Measurements from ENCODE around the gene MAP3K20. TPM values are rescaled to one million over a fixed set of nuclear protein-coding genes. Genes with fewer than 3 reads are reported as not detected.

The MAP3K20 gene
- total and polyA plus RNA-seq, 2 experiments from 2014 or later, result 7.6 to 9.6 TPM

GRCh38 chr2:173191601-173192000, 116.0 kb downstream of the MAP3K20 start:
- Histone ChIP-seq H3K79me2 (replicated peaks; ENCODE audit: insufficient read depth) (no peaks in the 10 kb centered on the region), H3K4me2 (peak overlapping the region; percentile 19; the same call in 1 of the 2 replicates), H3K9me2 (ENCODE audit: insufficient read depth) (no peaks in the 10 kb centered on the region), H2AFZ (no peak overlapping the region), H3F3A (replicated peaks; ENCODE audit: low read depth) (no peaks in the 10 kb centered on the region), H3K4me1 (ENCODE audit: insufficient read depth) (peaks cover 64% of the 10 kb centered on the region), H3K27ac (ENCODE audit: low read depth) (peak overlapping the region; percentile 83), H3K36me3 (ENCODE audit: insufficient read depth) (no peaks in the 10 kb centered on the region), H3K27me3 (ENCODE audit: insufficient read depth) (no peaks in the 10 kb centered on the region), H3K4me3 (no peak overlapping the region), H4K20me1 (replicated peaks; ENCODE audit: insufficient read depth) (no peaks in the 10 kb centered on the region)
- Mint-ChIP-seq H3K9me3 (no peaks in the 10 kb centered on the region), H3K36me3 (ENCODE audit: low read depth) (no peaks in the 10 kb centered on the region), H3K4me3 (peak overlapping the region; percentile 53), H3K27me3 (ENCODE audit: insufficient read depth, low read depth, poor library complexity) (no peaks in the 10 kb centered on the region), H3K27ac (peak overlapping the region; percentile 91), H3K4me1 (peaks cover 85% of the 10 kb centered on the region)
- TF ChIP-seq, protein P1, sequence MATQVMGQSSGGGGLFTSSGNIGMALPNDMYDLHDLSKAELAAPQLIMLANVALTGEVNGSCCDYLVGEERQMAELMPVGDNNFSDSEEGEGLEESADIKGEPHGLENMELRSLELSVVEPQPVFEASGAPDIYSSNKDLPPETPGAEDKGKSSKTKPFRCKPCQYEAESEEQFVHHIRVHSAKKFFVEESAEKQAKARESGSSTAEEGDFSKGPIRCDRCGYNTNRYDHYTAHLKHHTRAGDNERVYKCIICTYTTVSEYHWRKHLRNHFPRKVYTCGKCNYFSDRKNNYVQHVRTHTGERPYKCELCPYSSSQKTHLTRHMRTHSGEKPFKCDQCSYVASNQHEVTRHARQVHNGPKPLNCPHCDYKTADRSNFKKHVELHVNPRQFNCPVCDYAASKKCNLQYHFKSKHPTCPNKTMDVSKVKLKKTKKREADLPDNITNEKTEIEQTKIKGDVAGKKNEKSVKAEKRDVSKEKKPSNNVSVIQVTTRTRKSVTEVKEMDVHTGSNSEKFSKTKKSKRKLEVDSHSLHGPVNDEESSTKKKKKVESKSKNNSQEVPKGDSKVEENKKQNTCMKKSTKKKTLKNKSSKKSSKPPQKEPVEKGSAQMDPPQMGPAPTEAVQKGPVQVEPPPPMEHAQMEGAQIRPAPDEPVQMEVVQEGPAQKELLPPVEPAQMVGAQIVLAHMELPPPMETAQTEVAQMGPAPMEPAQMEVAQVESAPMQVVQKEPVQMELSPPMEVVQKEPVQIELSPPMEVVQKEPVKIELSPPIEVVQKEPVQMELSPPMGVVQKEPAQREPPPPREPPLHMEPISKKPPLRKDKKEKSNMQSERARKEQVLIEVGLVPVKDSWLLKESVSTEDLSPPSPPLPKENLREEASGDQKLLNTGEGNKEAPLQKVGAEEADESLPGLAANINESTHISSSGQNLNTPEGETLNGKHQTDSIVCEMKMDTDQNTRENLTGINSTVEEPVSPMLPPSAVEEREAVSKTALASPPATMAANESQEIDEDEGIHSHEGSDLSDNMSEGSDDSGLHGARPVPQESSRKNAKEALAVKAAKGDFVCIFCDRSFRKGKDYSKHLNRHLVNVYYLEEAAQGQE (IDR thresholded peaks at IDR 0.05; ENCODE audit: unreplicated experiment), result no peak
- TF ChIP-seq ZNF114 (CRISPR knock-in tag; IDR thresholded peaks at IDR 0.05) (0 out of 2 replicates have a peak, but pooled peaks have one; percentile 32), NANOG (IDR thresholded peaks at IDR 0.05; ENCODE audit: borderline replicate concordance) (peak; percentile 95), CREB1 (CRISPR knock-in tag; IDR thresholded peaks at IDR 0.05; ENCODE audit: low read depth) (0 out of 2 replicates have a peak, but pooled peaks have one; percentile 3), ZNF462 (CRISPR knock-in tag; IDR thresholded peaks at IDR 0.05) (peak; percentile 91), POLR2AphosphoS5 (IDR thresholded peaks at IDR 0.05; ENCODE audit: low read depth) (no peak), EZH2 (IDR thresholded peaks at IDR 0.05; ENCODE audit: low read depth, unreplicated experiment) (no peak), EZH2phosphoT487 (IDR thresholded peaks at IDR 0.05; ENCODE audit: unreplicated experiment) (no peak), ETS1 (IDR thresholded peaks at IDR 0.05) (no peak), CTCF (conservative IDR thresholded peaks at IDR 0.05; ENCODE audit: low read depth in 2 of 2) (no peak), ZNF331 (CRISPR knock-in tag; IDR thresholded peaks at IDR 0.05; ENCODE audit: low read depth) (no peak), JUNB (IDR thresholded peaks at IDR 0.05; ENCODE audit: unreplicated experiment) (no peak), STAT1 (IDR thresholded peaks at IDR 0.05; ENCODE audit: unreplicated experiment) (no peak)
- DNase-seq (ENCODE audit: low spot score) (peak; percentile 81), ATAC-seq (peak; percentile 66)
